ENCODE measurements around the gene MDM1. TPM values are rescaled to one million over a fixed set of nuclear protein-coding genes. Genes with fewer than 3 reads are reported as not detected.

MDM1 gene
- total RNA-seq, 1 experiment from 2014 or later, result 22.2 TPM

- POLR2A ChIA-PET, result no interaction called here
- TF ChIP-seq CTCF (IDR thresholded peaks at IDR 0.05; ENCODE audit: insufficient read depth in 1 of 2, low read depth in 1 of 2, low read length in 1 of 2, severe bottlenecking in 1 of 2, unreplicated experiment in 1 of 2), result no peak
- no peaks in the 10 kb centered on the region for H3K27me3 ChIP-seq (replicated peaks; ENCODE audit: control insufficient read depth, insufficient read depth, low read length)
- intact Hi-C loops (cut with micrococcal nuclease; ENCODE audit: unreplicated experiment), result no loop called here
- CTCF ChIA-PET, result no interaction called here
- Mint-ChIP-seq H3K4me1 (ENCODE audit: low read depth, unreplicated experiment) (no peaks in the 10 kb centered on the region), H3K9me3 (ENCODE audit: unreplicated experiment) (no peaks in the 10 kb centered on the region), H3K27ac (ENCODE audit: unreplicated experiment) (no peak overlapping the region), H3K27me3 (ENCODE audit: insufficient read depth, unreplicated experiment) (peaks cover 23% of the 10 kb centered on the region), H3K36me3 (ENCODE audit: insufficient read depth, unreplicated experiment) (no peaks in the 10 kb centered on the region), H3K4me3 (ENCODE audit: unreplicated experiment) (no peak overlapping the region)
- no peak for DNase-seq
- no peaks in the 10 kb centered on the region for H3K36me3 ChIP-seq (ENCODE audit: control insufficient read depth, insufficient read depth, low read length)
- no TSS peak for BruUV-seq (replicated peaks)
- H3K9me3 ChIP-seq, result no peaks in the 10 kb centered on the region
- H3K4me1 ChIP-seq, result no peaks in the 10 kb centered on the region
- no peak overlapping the region for H3K4me3 ChIP-seq (ENCODE audit: low read depth, low read length)
Observed at GRCh38 chr12:68252077-68252476, 80.1 kb downstream of the MDM1 start.

- Histone ChIP-seq H3K4me1 (no peaks in the 10 kb centered on the region), H3K9me3 (no peaks in the 10 kb centered on the region), H3K27me3 (replicated peaks; ENCODE audit: control insufficient read depth, insufficient read depth, low read length) (no peaks in the 10 kb centered on the region), H3K36me3 (ENCODE audit: control insufficient read depth, insufficient read depth, low read length) (no peaks in the 10 kb centered on the region), H3K4me3 (ENCODE audit: low read depth, low read length) (no peak overlapping the region)
- no peaks in the 10 kb centered on the region for H3K36me3 Mint-ChIP-seq (ENCODE audit: insufficient read depth, unreplicated experiment)
- H3K9me3 Mint-ChIP-seq (ENCODE audit: unreplicated experiment), result no peaks in the 10 kb centered on the region
- no peak for DNase-seq
- intact Hi-C loops (cut with micrococcal nuclease; ENCODE audit: unreplicated experiment), result no loop called here
- POLR2A ChIA-PET, result no interaction called here
- H3K4me3 Mint-ChIP-seq (ENCODE audit: unreplicated experiment), result no peak overlapping the region
- CTCF ChIA-PET, result no interaction called here
- TF ChIP-seq CTCF (IDR thresholded peaks at IDR 0.05; ENCODE audit: insufficient read depth in 1 of 2, low read depth in 1 of 2, low read length in 1 of 2, severe bottlenecking in 1 of 2, unreplicated experiment in 1 of 2), result no peak
- H3K27ac Mint-ChIP-seq (ENCODE audit: unreplicated experiment), result no peak overlapping the region
- no TSS peak for BruUV-seq (replicated peaks)
- no peaks in the 10 kb centered on the region for H3K4me1 Mint-ChIP-seq (ENCODE audit: low read depth, unreplicated experiment)
- H3K27me3 Mint-ChIP-seq (ENCODE audit: insufficient read depth, unreplicated experiment), result peaks cover 27% of the 10 kb centered on the region
Observed at GRCh38 chr12:68250454-68250853, 81.7 kb downstream of the MDM1 start.

- Mint-ChIP-seq H3K4me1 (ENCODE audit: low read depth, unreplicated experiment) (no peaks in the 10 kb centered on the region), H3K9me3 (ENCODE audit: unreplicated experiment) (no peaks in the 10 kb centered on the region), H3K4me3 (ENCODE audit: unreplicated experiment) (no peak overlapping the region), H3K36me3 (ENCODE audit: insufficient read depth, unreplicated experiment) (no peaks in the 10 kb centered on the region), H3K27me3 (ENCODE audit: insufficient read depth, unreplicated experiment) (peaks cover 20% of the 10 kb centered on the region), H3K27ac (ENCODE audit: unreplicated experiment) (no peak overlapping the region)
- H3K27me3 ChIP-seq (replicated peaks; ENCODE audit: control insufficient read depth, insufficient read depth, low read length), result no peaks in the 10 kb centered on the region
- TF ChIP-seq CTCF (IDR thresholded peaks at IDR 0.05; ENCODE audit: insufficient read depth in 1 of 2, low read depth in 1 of 2, low read length in 1 of 2, severe bottlenecking in 1 of 2, unreplicated experiment in 1 of 2), result no peak
- ChIA-PET POLR2A (no interaction called here), CTCF (no interaction called here)
- intact Hi-C loops (cut with micrococcal nuclease; ENCODE audit: unreplicated experiment), result no loop called here
- H3K4me3 ChIP-seq (ENCODE audit: low read depth, low read length), result no peak overlapping the region
- no peaks in the 10 kb centered on the region for H3K4me1 ChIP-seq
- no peaks in the 10 kb centered on the region for H3K9me3 ChIP-seq
- H3K36me3 ChIP-seq (ENCODE audit: control insufficient read depth, insufficient read depth, low read length), result no peaks in the 10 kb centered on the region
- BruUV-seq (replicated peaks), result no TSS peak
- no peak for DNase-seq
Observed at GRCh38 chr12:68247785-68248184, 84.4 kb downstream of the MDM1 start.
